Stimulated activated CD4-positive, alpha-beta T cell treated with anti-CD3 and anti-CD28 coated beads, Interleukin-1b, Interleukin-23, amount 100 ng/mL, for 24 hours (primary cell): ENCODE results near the gene CTSW.
A peak's percentile ranks its signal among the peaks of the same experiment; 100 is the strongest.

Experiments used
- DNase-seq, 4 experiments: peaks; one replicate each; pipeline ENCODE4 v3.0.0-alpha.2; 2020; ENCODE audit warnings: low read depth in 4 of 4, low spot score in 1 of 4

CTSW gene

DNA sequence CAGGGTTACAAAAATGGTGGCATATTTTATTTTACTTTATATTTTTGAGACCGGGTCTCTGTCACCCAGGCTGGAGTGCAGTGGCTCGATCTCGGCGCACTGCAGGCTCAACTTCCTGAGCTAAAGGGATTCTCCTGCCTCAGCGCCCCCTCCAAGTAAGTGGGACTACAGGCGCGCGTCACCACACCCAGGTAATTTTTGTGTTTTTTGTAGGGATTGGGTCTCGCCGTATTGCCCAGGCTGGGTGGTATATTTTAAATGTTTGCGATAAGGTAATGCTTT, 21.2 kb downstream of the CTSW start:
- DNase-seq, result no peak

DNA sequence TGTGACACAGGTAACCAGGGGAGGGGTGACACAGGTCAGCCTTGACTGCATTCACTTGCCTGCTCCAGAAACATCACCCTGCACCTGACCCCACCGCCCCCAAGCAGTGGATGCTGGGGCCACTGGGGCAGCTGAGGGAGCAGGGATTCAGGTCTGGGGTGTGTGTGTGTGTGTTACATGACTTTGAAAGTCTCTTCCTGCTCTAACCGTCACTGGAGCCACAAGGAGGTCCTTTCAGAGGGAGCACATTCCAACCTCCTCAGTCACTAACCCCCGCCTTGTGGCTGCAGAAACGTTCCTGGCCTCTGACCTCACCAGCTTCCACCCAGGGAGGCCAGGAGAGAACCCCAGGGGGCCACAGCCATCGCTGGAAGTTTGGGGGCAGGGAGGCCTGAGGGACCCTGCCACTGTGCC, 23.4 kb downstream of the CTSW start:
- DNase-seq, result no peak

DNA sequence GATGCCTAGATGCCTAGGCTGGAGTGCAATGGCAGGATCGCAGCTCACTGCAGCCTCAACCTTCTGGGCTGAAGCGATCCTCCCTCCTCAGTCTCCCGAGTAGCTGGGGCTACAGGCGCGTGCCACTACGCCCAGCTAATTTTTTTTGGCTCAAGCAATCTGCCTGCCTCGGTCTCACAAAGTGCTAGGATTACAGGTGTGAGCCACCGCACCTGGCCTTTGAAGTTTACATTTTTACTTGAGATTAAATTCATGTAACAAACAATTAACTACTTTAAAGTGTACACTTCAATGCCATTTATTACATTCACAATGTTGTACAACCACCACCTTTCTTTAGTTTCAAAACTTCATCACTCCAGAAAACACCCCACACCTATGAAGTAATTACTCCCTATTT, 24.1 kb downstream of the CTSW start:
- DNase-seq, result no peak

DNA sequence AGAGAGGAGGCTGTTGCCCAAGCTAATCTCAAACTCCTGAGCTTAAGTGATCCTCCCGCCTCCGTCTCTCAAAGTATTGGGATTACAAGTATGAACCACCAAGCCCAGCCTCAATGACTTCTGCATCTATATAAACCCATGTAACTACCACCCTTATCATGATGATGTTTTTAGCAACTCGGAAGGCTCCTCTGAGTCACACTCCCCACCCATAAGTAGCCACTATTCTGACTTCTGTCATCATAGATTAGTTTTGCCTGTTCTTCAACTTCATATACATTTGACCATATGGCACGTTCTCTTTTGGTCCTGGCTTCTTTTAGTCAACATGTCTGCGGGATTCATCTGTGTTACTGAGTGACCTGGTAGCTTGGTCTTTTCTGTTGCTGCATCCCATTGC, 27.0 kb downstream of the CTSW start:
- DNase-seq, result no peak

DNA sequence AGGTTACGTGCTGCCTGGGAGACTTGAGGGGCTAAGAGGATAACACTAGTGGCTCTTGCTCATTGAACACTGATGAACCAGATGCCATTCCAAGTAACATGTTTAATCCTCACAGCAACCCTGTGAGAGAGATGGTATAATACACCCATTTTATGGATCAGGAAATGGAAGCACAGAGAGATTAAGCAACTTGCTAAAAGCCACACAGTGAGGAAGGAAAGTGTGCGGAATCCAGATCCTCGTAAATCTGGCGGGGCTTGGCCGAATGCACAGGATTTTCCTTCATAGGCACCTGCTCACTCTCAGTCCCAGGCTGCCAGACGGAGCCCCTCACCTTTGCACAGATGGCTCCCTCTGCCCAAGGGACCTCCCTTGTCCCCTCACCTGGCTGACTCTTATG, 28.2 kb downstream of the CTSW start:
- DNase-seq, result no peak

DNA sequence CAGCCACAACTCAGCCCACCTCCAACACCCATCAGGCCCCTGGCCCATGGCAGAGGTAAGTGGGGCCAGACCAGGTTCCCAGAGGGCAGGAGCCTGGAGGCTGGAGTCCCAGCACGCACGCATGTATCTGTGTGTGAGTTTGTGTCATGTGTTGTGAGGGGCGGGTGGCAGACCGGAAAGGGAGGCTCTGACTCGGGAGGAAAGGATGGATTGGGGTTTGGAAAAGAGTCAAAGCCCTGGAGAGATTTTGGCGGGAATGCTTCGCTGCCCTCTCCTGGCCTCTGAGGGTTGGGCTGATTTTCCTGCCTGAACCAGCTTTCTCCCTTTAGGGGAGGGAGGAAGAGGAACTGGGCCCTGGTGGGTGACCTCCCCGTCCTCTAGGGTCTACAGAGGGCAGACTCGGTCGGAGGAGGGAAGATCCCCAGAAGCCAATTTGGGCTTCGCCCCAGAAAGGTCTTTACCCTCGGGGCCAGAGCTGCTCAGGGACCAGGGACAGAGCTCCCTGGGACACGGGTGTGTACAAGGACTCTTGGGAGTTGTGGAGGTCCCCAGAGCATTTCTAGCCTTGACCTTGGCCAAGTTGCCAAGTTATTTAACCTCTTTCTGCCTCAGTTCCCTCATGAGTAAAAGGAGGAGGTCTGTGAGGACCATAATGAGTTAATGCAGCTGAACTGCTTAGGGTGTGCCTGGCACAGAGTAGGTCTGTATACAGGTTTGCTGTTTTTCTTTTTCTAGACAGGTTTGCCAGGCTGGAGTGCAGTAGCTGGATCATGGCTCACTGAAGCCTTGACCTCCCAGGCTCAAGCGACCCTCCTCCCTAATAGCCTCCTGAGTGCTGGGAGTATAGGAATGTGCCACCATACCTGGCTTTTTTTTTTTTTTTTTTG, 32.3 kb downstream of the CTSW start:
- no peak for DNase-seq

DNA sequence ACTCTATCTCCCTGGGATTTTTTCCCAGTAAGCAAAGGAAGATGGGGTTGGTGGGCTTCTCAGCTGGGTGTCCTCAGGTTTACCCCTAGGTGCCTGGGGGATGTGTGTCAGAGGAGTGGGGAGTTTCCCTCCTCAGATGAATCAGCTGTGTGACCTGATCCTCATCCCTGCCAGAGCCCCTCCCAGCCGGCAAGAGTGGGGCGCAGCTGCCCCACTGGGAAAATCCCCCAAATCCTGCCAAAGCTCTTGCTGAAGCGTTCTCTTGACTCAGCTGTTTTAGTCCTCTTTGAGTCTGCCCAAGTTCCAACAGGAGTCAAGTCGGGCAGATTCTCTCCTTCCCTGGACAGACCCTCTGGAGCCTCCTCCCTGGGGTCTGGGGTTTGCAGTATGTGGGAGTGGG, 33.2 kb downstream of the CTSW start:
- no peak for DNase-seq

DNA sequence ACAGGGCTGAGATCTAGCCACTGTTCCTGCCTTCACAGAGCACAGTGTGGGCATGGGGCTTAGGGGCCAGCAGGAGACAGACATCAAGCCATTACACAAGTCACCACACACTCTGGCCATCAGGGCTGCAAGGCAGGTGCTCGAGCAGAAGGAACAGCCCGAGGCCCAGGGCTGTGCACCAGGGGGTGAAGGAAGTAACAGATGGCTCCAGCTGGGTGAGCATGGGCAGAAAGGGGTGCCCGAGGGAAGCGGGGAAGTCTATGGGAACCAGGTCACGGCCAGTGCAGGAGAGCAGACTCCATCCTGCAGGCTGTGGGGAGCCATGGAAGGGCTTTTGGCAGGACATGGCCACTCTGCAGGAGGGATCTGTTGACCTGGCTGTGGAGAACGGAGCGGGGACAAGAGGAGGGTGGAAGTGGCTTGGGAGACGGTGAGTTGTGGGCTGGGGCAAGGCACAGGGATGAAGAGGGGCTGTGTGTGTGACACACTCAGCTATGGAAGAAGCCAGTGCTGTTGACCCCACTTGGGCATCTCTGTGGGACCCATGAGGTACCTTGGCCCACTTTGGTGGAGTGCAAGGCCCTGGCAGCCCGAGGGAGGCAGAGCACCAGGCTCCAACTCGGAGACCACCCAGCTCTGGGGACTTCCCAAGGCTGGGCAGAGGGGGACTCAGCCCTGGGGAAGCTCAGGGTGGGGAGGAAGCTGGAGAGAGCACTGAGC, 35.6 kb downstream of the CTSW start:
- DNase-seq, result no peak

DNA sequence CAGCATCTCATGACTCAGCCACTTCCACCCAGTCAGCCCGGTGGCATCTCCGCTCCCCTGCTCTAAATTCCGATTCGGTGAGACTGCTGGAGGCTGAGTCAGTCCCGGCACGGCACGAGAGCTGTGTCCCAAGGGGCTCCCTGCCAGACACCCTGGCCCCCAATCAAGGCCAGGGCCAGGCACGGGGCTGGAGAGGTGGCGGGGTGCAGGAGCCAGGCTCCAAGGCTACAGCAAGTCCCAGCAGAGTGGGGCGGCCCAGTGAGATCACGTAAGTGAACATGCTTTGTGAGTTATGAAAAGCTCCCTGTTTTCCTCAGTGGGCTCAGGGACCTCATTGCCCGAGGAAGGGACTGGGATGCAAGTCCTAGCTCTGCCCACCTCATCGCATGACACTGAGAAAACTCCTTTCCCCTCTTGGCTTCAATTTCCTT, 36.2 kb downstream of the CTSW start:
- DNase-seq, result no peak

DNA sequence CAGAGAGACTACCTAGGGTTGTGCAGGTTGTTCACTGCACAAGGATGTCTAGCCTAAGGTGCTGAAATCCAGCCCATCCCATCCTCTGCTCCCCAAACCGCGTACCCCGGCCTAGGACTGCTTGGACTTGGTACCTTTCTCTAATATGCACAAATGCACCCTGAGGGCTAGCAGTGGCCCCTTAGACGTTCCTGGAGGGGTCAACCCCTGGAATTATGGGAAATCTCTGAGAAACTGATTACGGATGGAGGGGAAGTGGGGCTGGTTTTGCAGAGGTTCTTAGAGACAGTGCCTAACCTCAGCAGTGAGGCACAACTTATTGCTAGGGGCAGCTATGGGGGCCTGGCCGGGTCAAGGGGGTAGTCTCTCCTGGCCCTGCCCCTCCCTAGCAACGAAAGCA, 36.8 kb downstream of the CTSW start:
- no peak for DNase-seq

DNA sequence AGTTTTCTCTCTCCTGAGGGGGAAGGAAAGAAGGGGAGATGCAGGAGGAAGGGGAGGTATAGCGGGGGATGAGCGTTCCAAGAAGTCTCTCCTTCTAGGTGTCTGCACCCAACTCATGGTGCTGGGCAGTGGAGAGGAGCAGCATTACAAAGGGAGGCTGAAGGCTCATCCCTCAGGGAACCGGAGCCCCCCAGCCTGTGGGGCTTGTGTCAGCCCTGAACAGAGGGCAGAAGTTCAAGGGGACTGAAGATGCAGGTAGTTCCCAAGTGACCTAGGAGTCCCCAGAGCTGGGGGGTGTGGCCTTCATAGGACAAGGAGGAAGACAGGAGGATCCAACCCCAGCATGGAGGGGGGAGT, 37.4 kb downstream of the CTSW start:
- DNase-seq, result no peak

DNA sequence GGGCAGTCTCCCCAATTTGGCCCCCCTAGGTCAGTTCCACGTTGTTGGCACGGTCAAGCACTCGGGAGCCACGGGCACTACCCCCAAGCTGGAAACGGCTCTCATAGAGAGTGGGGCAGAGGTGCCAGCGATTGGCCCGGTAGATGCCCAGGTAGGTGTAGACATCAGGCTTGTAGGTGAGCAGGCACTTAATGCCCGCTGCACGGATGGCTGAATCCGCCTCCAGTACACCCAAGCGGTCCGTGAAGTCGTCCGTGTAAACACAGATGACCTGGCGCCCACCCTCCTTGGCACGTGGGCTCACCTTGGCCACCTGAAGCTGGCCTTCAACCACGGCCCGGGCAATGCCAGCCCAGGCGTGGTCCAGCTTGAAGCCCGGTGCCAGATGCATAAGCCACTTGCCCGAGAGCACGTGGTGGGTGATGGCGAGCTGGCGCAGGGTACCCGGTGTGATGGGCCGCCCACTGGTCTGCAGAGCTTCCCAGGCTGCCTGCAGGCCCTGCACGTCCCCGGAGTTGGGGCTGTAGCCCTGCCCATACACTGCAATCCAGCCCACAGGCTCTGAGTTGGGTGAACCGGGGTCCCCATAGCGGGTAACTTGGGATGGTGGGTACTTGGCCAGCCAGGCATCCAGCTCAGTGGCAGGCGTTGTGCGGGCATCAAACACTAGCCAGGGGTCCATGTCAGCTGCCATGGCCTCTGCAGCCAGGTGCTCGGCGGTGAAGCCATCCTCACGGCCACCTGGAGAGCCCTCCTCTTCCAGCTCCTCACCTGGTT, 38.0 kb downstream of the CTSW start:
- no peak for DNase-seq

DNA sequence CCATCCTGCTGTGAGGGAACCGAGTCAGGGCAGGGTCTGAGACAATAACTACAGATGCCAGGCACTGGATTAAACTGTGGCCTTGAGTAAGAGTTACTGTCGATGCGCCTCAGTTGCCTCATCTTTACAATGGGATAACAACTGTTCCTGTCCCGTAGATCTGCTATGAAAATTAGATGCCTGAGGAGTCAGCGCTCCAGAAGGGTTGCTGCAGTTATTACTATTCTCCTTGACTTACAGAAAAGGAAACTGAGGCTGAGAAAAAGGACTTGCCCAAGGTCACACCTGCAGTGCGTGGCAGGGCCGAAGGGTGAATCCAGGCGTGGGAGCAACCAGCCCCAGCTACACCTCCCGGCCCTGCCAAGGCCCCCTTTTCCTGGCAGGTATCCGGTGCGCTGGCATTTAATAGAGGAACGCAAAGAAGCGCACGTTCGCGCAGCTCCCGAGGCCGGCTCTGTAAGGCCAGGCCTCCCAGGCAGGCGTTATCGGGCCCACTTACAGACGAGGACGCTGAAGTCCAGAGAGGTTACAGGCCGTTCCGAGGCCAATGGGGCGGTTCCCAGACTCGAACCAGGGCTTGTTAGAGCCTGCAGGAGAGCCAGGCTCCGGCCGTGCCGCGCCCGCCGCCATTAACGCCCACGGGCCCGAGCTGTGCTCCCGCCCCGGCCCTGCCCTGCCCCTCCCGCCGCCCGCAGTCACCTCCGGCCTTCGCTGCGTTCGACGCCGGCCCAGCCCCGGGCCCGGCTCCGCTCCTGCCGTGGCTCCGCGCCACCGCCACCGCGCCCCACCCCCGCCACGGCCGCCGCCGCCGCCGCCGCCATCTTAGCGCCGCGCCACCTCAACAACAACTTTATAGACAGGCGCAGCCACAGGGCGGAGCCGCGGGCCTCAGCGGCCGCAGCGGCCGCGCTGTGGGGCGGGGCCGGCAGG, 38.8 kb downstream of the CTSW start, which contains the start of gene C11orf68:
Gene C11orf68 (minus strand): TSS at position 852 of the 930 bp plus-strand sequence. CDS start 31 bp downstream, at position 821.
- no peak for DNase-seq

DNA sequence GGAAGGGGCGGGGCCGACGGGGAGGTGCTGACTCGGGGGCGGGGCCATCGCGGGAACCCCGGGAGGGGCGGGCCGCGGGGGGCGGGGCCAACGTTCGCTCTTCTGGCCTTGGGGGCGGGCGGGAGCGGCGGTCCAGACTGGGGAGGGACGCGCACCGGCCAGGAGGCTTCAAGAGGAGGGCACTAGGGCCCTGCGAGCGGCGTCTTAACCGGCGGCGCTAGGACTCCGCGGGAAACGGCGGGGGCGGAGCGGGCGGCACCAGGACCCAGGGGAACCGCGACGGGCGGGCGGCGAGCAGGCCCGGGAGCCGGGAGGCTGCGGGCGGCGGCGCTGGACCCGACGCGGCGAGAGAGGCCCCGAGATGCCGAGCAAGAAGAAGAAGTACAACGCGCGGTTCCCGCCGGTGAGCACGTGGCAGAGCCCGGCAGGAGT, 39.5 kb downstream of the CTSW start, which contains the start of gene DRAP1:
Gene DRAP1 (plus strand): TSS at position 286 of the 432 bp plus-strand sequence. CDS start 76 bp downstream, at position 362.
- peak; percentile 97 to 99 (median 98) for DNase-seq

DNA sequence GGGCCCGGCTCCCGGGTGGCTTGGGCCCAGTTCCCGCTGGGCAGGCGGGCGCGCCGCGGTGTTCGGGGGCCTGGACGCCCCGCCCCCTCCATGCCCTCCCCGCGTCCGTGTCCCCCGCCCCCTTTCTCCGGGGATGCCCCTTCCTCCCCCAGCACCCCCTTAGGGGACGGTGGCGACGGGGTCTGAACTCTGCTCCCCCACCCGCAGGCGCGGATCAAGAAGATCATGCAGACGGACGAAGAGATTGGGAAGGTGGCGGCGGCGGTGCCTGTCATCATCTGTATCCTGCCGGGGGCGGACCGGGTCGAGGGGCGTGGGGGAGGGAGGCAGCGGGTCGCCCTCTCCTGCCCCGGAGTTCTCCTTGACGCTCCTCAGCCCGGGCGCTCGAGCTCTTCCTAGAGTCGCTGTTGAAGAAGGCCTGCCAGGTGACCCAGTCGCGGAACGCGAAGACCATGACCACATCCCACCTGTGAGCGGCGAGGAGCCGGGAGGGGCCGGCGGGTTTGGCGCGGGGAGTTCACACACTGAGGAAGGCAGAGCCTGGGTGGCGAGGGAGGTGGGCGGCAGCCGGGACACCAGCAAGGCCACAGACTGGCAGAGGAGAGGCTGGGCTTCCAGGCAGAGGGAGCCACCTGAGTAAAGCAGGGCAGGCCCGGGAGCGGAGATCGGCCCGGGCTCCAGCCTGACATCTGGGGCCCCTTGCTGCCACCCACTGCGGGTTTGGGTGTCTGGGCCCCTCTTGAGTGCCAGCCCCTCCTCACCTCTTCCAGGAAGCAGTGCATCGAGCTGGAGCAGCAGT, 40.1 kb downstream of the CTSW start:
- DNase-seq, result peak in 1 of 4 experiments; percentile 31

DNA sequence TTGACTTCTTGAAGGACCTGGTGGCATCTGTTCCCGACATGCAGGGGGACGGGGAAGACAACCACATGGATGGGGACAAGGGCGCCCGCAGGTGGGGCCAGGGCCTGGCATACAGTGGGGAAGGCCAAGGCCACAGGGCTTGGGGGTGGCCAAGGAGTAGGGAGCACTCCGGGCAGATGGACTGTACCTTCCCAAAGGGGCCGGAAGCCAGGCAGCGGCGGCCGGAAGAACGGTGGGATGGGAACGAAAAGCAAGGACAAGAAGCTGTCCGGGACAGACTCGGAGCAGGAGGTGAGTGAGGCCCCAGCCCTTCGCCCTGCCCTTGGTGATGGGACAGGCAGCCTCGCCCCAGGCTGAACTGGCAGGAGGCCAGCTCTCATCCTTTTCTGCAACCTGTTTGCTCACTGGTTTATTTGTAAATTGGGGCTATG, 40.8 kb downstream of the CTSW start:
- no peak for DNase-seq

DNA sequence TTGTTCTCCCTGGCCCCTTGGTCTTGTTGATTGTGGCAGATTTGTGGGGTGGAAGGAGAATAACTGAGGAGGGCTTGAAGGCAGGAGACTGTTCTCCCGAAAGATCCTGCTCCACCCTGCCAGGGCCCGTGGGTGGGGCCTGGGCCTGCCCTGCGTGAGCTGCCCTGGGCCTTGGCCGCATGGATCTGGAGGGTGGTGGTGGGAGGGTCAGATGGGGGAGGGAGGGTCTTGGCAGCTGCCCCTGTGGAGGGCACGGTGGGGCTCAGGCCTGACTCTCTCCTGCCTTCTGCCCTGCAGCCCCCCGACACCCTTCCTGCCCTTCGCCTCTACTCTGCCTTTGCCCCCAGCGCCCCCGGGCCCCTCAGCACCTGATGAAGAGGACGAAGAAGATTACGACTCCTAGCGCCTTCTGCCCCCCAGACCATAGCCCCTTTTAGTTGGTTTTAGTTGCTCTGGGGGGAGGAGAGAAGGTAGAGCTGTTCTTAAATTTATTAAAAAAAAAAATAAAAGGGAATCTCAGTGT, 41.5 kb downstream of the CTSW start:
- no peak for DNase-seq

DNA sequence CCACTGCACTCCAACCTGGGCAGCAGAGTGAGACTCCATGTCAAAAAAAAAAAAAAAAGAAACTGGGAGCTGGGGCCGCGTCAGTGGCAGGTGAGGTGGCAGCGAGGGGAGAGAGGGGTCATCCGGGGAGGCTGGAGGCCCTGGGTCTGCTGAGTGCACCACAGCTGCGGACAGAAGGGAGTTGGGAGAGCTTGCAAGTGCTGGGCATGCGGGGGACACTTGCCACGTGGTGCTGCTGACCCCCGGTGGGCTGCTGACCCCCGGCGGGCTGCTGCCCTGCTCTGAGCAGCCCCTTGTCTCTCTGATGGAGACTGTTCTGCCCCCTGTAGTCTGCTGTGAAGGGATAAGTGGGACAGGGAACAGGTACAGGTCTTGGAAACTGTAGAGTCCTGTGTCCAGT, 42.2 kb downstream of the CTSW start:
- no peak for DNase-seq

DNA sequence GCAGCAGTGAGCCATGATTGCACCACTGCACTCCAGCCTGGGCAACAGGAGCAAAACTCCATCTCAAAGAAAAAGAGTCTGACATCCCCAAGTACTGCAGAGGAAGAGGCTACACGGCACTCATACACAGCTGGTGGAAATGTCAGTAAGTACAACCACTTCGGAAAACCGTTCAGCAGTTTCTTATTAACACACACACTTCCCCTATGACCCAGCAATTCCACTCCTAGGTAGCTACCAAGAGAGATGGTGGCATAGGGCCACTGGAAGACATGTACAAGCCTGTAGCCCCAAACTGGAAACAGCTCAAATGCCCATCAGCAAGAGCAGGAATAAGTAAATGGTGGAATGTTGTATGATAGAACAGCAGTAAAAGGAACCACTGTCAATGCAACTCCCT, 42.9 kb downstream of the CTSW start:
- DNase-seq, result no peak
